ENCODE results near the gene PTPN2.

Gene PTPN2

GRCh38 chr18:12860530-12860929 is 23.5 kb downstream of the PTPN2 start:
- no peak for DNase-seq (ENCODE audit: extremely low read depth in 1 of 2, low read depth in 1 of 2)

GRCh38 chr18:12858991-12859390 is 25.0 kb downstream of the PTPN2 start:
- DNase-seq (ENCODE audit: extremely low read depth in 1 of 2, low read depth in 1 of 2): no peak

GRCh38 chr18:12857991-12858544 is 26.0 kb downstream of the PTPN2 start:
- no peak for DNase-seq (ENCODE audit: extremely low read depth in 1 of 2, low read depth in 1 of 2)

GRCh38 chr18:12857215-12857905 is 26.7 kb downstream of the PTPN2 start:
- no peak for DNase-seq (ENCODE audit: extremely low read depth in 1 of 2, low read depth in 1 of 2)

- no peak for DNase-seq (ENCODE audit: extremely low read depth in 1 of 2, low read depth in 1 of 2)
Measured at GRCh38 chr18:12855916-12856315, 28.1 kb downstream of the PTPN2 start.

- DNase-seq (ENCODE audit: extremely low read depth in 1 of 2, low read depth in 1 of 2): no peak
Measured at GRCh38 chr18:12852566-12853315, 31.3 kb downstream of the PTPN2 start.

GRCh38 chr18:12851716-12852115 is 32.3 kb downstream of the PTPN2 start:
- no peak for DNase-seq (ENCODE audit: extremely low read depth in 1 of 2, low read depth in 1 of 2)

GRCh38 chr18:12849548-12849947 is 34.5 kb downstream of the PTPN2 start:
- DNase-seq (ENCODE audit: extremely low read depth in 1 of 2, low read depth in 1 of 2): no peak

- no peak for DNase-seq (ENCODE audit: extremely low read depth in 1 of 2, low read depth in 1 of 2)
Measured at GRCh38 chr18:12848405-12848804, 35.6 kb downstream of the PTPN2 start.

- DNase-seq (ENCODE audit: extremely low read depth in 1 of 2, low read depth in 1 of 2): no peak
Measured at GRCh38 chr18:12844391-12844790, 39.6 kb downstream of the PTPN2 start.

GRCh38 chr18:12843420-12844350 is 40.4 kb downstream of the PTPN2 start:
- DNase-seq (ENCODE audit: extremely low read depth in 1 of 2, low read depth in 1 of 2): no peak

- DNase-seq (ENCODE audit: extremely low read depth in 1 of 2, low read depth in 1 of 2): no peak
Measured at GRCh38 chr18:12842459-12843380, 41.3 kb downstream of the PTPN2 start.

GRCh38 chr18:12841070-12841469 is 43.0 kb downstream of the PTPN2 start:
- no peak for DNase-seq (ENCODE audit: extremely low read depth in 1 of 2, low read depth in 1 of 2)

- DNase-seq (ENCODE audit: extremely low read depth in 1 of 2, low read depth in 1 of 2): no peak
Measured at GRCh38 chr18:12840382-12840781, 43.7 kb downstream of the PTPN2 start.

GRCh38 chr18:12839526-12840196 is 44.4 kb downstream of the PTPN2 start:
- no peak for DNase-seq (ENCODE audit: extremely low read depth in 1 of 2, low read depth in 1 of 2)

GRCh38 chr18:12839057-12839525 is 44.9 kb downstream of the PTPN2 start:
- no peak for DNase-seq (ENCODE audit: extremely low read depth in 1 of 2, low read depth in 1 of 2)

- DNase-seq (ENCODE audit: extremely low read depth in 1 of 2, low read depth in 1 of 2): no peak
Measured at GRCh38 chr18:12838178-12838634, 45.8 kb downstream of the PTPN2 start.

- DNase-seq (ENCODE audit: extremely low read depth in 1 of 2, low read depth in 1 of 2): no peak
Measured at GRCh38 chr18:12837747-12838146, 46.3 kb downstream of the PTPN2 start.

- DNase-seq (ENCODE audit: extremely low read depth in 1 of 2, low read depth in 1 of 2): no peak
Measured at GRCh38 chr18:12836551-12836950, 47.5 kb downstream of the PTPN2 start.

All from activated CD8-positive, alpha-beta memory T cell treated with anti-CD3 and anti-CD28 coated beads for 1 hour (primary cell).